Myocyte (in vitro differentiated cells): ENCODE measurements around the gene NAMPT. TPM values are rescaled to one million over a fixed set of nuclear protein-coding genes. Genes with fewer than 3 reads are reported as not detected.
"Not testable (repeated sequence)": the region's sequence is repeated elsewhere in the genome, so short reads cannot be mapped to it uniquely, and the experiment has no call there.

ENCODE experiments used
- DNase-seq: peaks from one replicate; pipeline ENCODE4 v3.0.0-alpha.2; 2012; ENCODE audit warnings: low read depth
- polyA plus RNA-seq: library from polyadenylated mRNA; unstranded; fragments of >200 nt; gene quantifications from one replicate; pipeline ENCODE4 v1.2.1, GENCODE V29; 2012; ENCODE audit warnings: missing spikeins
- total RNA-seq: library from RNA; depleted of rRNA; stranded (reverse); fragments of >200 nt; gene quantifications from 2 replicates; pipeline ENCODE4 v1.2.3, GENCODE V29; 2014

NAMPT gene
- 85.3 and 163 TPM in 2 replicates for total RNA-seq
- polyA plus RNA-seq = 14.4 TPM

DNA sequence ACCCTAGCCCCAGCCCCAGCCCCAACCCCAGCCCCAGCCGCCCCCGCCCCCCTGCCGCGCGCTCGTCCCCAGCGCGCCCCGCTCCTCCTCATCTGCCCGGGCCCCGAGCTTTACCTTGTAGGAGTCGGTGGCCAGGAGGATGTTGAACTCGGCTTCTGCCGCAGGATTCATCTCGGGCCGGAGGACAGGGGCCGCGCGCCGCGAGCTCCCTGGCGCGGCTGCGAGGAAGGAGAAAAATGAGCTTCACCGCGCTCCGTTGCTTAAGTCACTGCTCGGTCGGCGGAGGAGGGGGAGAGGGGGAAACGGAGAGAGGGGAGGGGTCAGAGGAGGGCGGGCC lies at the start of gene NAMPT:
TSS of gene NAMPT (minus strand) at position 270 of the 337 bp plus-strand sequence. CDS start at position 171, 99 bp downstream.
- DNase-seq = no peak

- DNase-seq = no peak
These were observed 47.4 kb upstream of the NAMPT start for GRCh38 chr7:106332201-106332600.

GRCh38 chr7:106331441-106332175 lies 46.8 kb upstream of the NAMPT start:
- no peak for DNase-seq

GRCh38 chr7:106329971-106330733 lies 45.4 kb upstream of the NAMPT start:
- peak; percentile 55 for DNase-seq

DNA sequence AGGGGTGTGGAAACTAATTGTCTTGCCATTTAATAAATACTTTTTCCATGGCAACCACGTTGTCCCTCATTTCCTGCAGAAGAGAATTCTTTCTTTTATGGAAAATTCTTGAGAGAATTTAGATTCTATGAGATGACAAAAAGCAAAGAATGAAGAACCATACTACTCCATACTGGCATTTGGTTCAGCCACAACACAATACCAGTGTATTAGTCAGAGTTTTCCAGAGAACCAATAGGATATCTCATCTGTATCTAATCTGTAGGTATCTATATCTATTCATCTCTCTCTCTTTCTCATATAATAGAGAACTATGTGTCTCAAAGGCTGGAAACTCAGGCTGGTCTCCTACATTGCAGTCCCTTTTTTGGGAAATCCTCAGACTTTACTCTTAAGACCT lies 44.6 kb upstream of the NAMPT start:
- DNase-seq = no peak

DNA sequence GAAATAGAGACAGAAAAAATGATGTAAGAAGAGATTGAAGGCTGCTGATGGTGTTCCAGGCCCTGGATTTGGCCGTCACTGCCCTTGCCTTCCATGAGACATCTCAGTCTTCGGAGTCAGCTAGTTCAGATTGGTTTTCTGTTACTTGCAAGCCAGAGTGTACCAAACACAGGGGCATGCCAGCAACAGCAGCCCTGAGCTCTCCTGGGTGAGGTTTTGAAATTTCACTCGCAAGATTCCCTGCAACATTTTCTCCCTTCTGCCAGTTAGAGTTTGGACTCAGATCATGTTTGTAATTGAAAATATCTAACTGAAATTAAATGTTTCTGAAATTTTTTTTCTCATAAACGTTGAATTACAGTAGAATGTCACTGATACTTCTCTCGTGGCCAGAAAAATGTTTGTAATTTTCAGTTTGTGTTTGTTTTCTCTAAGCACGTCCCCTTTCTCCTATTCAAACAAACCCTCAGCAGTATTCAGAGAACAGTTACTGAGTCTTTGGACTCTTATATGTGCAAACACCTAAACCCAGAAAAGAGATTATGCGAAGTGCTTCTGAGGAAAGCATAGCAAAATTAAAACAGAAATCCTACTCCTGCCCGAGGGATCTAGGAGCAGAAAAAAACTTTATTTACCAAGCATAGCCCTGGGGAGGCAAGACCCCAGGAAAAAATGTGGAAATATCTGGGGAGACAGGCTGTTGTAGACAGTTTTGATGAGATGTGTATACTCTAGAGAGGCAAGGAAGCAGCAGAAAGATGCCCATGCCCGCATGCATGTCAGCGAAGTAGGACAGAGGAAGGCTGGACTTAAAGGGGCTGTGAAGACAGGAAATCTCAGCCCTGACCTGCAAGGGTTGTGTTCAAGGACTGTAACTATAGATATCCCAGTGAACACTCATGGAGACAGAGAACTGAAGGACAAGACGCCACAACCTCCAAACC lies 43.0 kb upstream of the NAMPT start:
- no peak for DNase-seq

DNA sequence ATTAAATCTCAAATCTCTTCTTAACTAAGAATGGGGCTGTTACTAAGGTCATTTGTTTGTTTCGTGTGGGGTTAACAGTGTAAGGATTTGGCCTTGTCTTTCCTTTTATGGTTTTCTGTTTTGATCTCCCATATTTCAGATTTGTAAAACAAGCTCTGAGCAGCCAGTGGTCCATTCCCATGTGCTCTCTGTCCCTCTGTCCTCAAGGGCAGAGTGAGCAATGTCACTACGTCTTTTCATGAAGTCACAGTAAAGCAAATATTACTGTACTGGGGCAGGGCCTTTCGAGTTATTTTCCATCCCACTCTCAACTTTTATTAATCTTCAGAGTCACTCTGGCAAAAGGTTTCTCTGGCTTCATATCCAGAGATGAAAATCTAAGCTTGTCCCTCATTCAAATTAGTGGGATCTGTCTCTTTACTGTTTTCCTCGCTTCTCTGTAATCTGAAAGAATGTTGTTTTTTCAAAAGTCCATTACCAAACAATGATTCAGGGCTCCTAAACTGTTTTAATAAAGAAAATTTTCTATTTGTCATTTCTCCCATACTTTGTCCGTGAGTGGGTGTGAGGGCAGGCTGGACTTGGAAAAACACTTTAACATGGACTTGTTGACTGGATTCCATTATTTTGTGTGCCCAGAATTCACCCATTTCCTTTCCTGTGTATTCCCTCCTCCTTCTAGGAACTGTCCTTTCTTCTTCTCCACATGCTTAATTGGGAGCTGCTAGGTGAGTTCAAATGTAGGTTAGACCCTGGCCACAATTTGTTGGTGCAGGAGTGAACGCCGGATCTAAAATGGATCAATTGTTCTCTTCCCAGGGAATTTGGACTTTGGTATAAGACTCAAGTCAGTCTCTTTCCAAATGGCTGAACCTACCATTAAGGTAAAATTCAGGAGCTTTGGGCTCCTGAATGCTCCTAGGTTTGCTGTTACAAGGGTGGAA lies 42.1 kb upstream of the NAMPT start:
- no peak for DNase-seq

- not testable (repeated sequence) for DNase-seq
These were observed 39.7 kb upstream of the NAMPT start for GRCh38 chr7:106324509-106324908.

- not testable (repeated sequence) for DNase-seq
These were observed 35.5 kb upstream of the NAMPT start for GRCh38 chr7:106320254-106320770.

DNA sequence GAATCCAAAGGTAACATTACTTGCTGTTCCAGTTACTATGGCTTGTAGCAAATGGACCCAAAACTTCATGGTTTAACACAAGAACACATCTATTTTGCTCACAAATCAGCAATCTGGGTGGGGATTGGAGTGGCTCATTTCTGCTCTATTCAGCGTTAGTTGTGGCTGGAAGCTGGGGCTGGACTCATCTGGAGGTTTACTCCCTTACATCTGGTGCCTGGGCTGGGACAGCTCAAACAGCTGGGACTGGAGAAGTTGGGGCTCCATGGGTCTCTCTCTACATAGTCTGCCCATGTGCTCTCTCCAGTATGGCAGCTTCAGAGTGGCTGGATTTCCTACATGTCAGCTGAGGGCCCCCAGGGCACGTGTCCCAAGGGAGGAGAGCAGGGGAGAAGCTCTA lies 33.7 kb upstream of the NAMPT start:
- DNase-seq = no peak

DNA sequence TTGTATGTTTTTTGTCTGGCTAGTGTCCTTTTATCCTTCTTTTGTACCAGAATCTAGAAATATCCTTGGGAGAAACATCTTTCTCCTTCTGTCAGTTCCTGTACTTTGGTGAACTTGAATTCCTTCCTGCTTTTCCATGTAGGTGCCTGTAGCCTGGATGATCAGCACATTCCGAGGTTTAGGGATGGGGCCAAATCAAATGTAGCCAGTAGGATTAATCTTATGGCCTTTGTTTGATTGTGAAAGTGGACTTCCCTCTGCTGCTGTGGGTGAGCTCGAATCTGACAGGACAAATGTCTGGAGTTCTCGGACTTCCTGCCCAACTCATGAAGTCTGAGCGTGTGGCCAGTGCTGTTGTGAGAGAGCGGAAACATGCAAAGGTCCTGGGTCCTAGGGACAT lies 33.2 kb upstream of the NAMPT start:
- no peak for DNase-seq

DNA sequence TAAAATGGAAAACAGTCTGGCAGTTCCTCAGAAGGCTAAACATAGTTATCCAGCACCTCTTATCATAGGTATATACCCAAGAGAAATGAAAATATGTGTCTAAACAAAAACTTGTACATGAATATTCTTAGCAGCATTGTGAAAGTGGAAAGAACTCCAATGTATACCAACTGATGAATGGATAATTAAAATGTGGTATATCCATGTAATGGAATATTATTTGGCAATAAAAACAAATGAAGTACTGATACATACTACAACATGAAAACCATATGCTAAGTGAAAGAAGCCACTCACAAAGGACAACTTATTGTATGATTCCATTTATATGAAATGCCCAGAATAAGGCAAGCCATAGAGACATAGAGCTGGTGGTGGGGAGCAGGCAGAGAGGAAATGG lies 32.2 kb upstream of the NAMPT start:
- DNase-seq = no peak

GRCh38 chr7:106314875-106315274 lies 30.1 kb upstream of the NAMPT start:
- no peak for DNase-seq

DNA sequence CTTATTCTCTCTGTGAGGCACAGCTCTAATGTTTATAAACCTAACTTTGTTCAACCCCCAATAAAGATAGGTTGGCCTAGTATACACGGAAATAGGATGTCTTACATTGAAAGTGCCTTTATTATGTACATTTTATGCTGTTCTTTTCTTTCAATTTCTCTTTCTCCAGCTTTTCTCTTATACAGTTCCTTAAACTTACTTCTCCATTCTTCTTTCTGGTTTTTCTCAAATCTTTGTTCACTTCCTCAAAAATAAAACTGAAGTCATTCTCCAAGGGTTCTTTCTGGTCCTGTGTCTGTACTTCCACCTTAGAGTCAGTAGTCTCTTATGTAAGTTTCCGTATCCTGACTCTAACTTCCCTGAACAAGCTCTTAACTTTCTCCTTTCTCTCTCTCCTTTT lies 29.2 kb upstream of the NAMPT start:
- DNase-seq = peak; percentile 12

GRCh38 chr7:106313456-106313901 lies 28.7 kb upstream of the NAMPT start:
- peak; percentile 83 for DNase-seq

- DNase-seq = no peak
These were observed 28.1 kb upstream of the NAMPT start for GRCh38 chr7:106312906-106313305.

DNA sequence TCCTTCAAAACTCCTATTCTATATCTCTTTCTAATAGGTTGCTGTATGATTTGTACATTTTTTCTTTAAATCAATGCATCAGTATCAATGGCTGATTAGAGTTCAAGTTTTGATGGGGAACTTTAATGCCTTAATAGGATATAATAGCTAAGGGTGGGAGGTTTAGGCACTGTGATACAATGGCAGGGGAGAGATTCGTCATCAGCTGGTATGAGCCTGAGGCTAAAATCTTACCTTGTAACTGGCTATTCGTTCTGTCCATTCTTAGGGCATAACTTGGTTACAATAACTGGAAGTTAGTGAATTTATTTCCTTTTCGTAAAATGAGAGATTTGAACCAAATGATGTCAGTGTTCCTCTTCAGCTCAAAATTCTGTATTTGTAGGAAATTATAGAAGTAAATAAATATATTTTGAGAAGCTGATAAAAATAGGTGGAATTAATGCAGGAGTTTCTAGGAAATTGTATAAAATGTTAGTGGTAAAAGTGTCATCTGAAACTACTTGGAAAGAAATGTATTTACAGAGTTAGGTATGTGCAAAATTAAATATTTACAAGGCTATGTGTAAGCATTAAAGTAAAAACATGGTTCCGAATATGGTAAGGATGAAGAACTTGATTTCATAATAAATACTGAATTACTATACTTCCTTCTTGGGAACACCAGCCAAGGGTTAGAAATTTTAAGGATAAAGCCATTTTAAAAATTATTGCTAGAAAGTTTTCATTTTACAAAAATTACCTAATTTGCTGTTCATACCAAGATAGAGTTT lies 27.5 kb upstream of the NAMPT start:
- DNase-seq = no peak

GRCh38 chr7:106309362-106309761 lies 24.6 kb upstream of the NAMPT start:
- DNase-seq = no peak

DNA sequence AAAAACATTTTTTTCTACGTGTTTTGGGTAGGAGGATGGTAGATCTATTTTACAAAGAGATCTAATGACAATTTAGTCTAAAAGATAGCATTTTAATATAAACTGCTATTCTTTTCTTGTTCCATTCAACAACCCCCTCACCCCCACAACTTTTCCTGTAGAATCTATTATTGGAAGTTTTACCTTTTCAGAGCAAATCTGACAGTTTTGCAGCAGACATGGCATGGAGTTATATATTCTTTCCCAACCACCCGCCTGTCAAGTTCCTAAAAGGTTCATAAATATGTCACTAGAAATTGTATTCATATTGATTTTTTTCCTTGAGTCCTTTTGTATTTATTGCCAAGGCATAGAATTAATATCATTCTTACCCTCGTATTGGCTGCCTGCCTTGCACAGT lies 21.5 kb upstream of the NAMPT start:
- no peak for DNase-seq
